Thoracic aorta (tissue), 2 donors: ENCODE results near the gene RND2. TPM values are rescaled to one million over a fixed set of nuclear protein-coding genes. Genes with fewer than 3 reads are reported as not detected.
"Not testable (repeated sequence)": the region's sequence is repeated elsewhere in the genome, so short reads cannot be mapped to it uniquely, and the experiment has no call there.

Experiments
- ATAC-seq: fragments of 150-250 bp; one replicate; pipeline ENCODE4 v1.8.0; 2017; ENCODE audit warnings: low read depth; ENCODE audit not compliant: insufficient number of reproducible peaks, low FRiP score
- DNase-seq: peaks from one replicate; pipeline ENCODE4 v3.0.0-alpha.2; 2020; ENCODE audit warnings: low spot score
- H3K27ac ChIP-seq, 2 donors: fragments of 200-600 bp; sonication (generic); 1 replicate in 1 of 2; 2 replicates in 1 of 2; pipeline ENCODE4 v1.5.1; 2016; ENCODE audit warnings: mild to moderate bottlenecking in 2 of 2, moderate library complexity in 2 of 2
- H3K27me3 ChIP-seq: fragments of 200-600 bp; sonication (generic); replicated peaks from 2 replicates; pipeline ENCODE4 v1.6.0; 2016; ENCODE audit warnings: mild to moderate bottlenecking; ENCODE audit not compliant: insufficient read depth
- H3K36me3 ChIP-seq: fragments of 200-600 bp; sonication (generic); one replicate; pipeline ENCODE4 v1.5.1; 2016
- H3K4me1 ChIP-seq, 2 donors: fragments of 200-600 bp; sonication (generic); 1 replicate in 1 of 2; 2 replicates in 1 of 2; pipeline versions ENCODE4 v1.5.1 to v1.6.0; 2016; ENCODE audit warnings: low read depth in 2 of 2, mild to moderate bottlenecking in 1 of 2; ENCODE audit not compliant: control insufficient read depth in 1 of 2
- H3K4me3 ChIP-seq: fragments of 200-600 bp; sonication (generic); 2 replicates; pipeline ENCODE4 v1.5.1; 2016; ENCODE audit warnings: mild to moderate bottlenecking
- H3K9me3 ChIP-seq: fragments of 200-600 bp; sonication (generic); 2 replicates; pipeline ENCODE4 v1.5.1; 2016
- total RNA-seq, 2 donors: library from RNA; depleted of rRNA; stranded (reverse); fragments of >200 nt; gene quantifications; one replicate each; pipeline versions ENCODE4 v1.1.0 to v1.2.3, GENCODE V29; 2016
- TF ChIP-seq, protein P1 (sequence below): fragments of 200-600 bp; sonication (generic); IDR thresholded peaks from one replicate; pipeline ENCODE4 v1.5.1; 2019; ENCODE audit warnings: antibody characterized with exemption

Gene RND2
- total RNA-seq, 2 donors from 2014 or later, result 0.81 to 2.4 TPM

DNA sequence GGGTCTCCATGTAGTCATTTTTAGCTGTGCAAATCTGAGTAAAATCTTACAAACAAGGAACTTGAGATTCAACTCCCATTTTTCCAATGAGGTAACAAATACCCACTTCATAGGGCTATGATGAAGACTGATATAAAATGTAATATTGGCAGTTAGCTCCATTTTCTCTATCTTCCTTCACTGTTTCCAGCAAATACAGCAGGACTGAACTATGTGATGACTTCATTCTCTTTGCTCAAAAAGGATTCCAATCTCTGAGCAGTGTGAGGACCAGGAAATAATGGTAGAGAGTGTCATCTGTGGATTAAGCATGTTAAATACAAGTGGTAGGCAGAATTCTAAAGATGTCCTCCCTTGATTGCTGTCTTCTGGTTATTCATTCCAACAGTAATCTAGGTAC, 18.3 kb downstream of the RND2 start:
- H3K9me3 ChIP-seq, result no peaks in the 10 kb centered on the region
- no peak overlapping the region for H3K4me3 ChIP-seq
- no peak overlapping the region for H3K27ac ChIP-seq
- ATAC-seq, result no peak
- TF ChIP-seq, protein P1, sequence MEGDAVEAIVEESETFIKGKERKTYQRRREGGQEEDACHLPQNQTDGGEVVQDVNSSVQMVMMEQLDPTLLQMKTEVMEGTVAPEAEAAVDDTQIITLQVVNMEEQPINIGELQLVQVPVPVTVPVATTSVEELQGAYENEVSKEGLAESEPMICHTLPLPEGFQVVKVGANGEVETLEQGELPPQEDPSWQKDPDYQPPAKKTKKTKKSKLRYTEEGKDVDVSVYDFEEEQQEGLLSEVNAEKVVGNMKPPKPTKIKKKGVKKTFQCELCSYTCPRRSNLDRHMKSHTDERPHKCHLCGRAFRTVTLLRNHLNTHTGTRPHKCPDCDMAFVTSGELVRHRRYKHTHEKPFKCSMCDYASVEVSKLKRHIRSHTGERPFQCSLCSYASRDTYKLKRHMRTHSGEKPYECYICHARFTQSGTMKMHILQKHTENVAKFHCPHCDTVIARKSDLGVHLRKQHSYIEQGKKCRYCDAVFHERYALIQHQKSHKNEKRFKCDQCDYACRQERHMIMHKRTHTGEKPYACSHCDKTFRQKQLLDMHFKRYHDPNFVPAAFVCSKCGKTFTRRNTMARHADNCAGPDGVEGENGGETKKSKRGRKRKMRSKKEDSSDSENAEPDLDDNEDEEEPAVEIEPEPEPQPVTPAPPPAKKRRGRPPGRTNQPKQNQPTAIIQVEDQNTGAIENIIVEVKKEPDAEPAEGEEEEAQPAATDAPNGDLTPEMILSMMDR, result no peak
- H3K36me3 ChIP-seq, result no peaks in the 10 kb centered on the region
- H3K27me3 ChIP-seq, result no peaks in the 10 kb centered on the region
- no peak for DNase-seq
- no peaks in the 10 kb centered on the region for H3K4me1 ChIP-seq

DNA sequence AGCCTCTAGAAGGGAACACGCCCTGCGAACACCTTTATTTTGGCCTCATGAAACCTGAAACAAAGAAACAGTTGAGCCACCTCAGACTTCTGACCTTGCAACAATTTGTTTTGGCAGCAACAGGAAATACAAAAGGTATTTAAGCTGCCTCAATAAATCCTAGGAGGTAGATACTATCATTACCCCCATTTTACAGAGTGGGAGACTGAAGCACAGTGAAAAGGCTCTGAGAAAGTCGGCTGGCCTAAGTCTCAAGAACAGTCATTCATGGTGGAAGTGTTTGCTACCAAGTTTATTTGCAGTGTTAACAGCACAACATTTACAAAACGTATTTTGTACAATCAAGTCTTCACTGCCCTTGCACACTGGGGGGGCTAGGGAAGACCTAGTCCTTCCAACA, 19.0 kb downstream of the RND2 start:
- H3K4me3 ChIP-seq, result no peak overlapping the region
- no peaks in the 10 kb centered on the region for H3K27me3 ChIP-seq
- H3K4me1 ChIP-seq, result no peaks in the 10 kb centered on the region
- no peaks in the 10 kb centered on the region for H3K36me3 ChIP-seq
- ATAC-seq, result no peak
- no peaks in the 10 kb centered on the region for H3K9me3 ChIP-seq
- TF ChIP-seq, protein P1, result no peak
- DNase-seq, result no peak
- no peak overlapping the region for H3K27ac ChIP-seq

DNA sequence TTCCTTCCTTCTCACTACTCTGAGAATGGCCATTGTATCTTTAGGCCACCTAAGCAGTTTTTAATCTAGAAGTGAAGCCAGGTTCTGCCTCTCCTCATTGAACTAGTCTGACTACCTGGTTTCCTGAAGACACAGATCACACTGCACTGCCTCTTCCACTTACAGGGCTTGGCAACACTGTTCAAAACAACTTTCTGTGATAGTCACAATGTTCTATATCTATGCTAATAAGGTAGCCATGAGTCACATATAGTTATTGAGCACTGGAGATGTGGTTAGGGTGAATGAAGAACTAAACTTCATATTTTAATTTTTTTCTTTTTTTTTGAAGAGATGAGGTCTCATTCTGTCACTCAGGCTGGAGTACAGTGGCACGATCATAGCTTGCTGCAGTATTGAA, 26.9 kb downstream of the RND2 start:
- ATAC-seq (no peak), DNase-seq (no peak)
- Histone ChIP-seq H3K9me3 (no peaks in the 10 kb centered on the region), H3K27me3 (no peaks in the 10 kb centered on the region), H3K36me3 (no peaks in the 10 kb centered on the region), H3K4me3 (no peak overlapping the region), H3K4me1 (no peaks in the 10 kb centered on the region), H3K27ac (no peak overlapping the region)
- TF ChIP-seq, protein P1, result no peak

DNA sequence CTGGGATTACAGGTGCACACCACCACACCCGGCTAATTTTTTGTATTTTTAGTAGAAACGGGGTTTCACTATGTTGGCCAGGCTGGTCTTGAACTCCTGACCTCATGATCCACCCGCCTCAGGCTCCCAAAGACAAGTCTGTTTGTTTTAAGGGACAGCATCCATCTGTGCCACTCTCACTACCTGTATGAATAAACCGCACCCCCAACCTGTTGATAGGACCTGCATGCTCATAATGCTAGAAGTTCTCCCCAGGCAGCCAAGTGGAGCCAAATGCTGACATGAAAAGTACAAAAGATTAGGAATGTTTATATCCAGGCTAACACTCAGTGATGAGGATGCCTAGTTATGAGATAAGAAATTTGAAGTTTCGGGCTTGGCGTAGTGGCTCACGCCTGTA, 28.0 kb downstream of the RND2 start:
- H3K27ac ChIP-seq, H3K36me3 ChIP-seq, DNase-seq, H3K9me3 ChIP-seq, H3K4me3 ChIP-seq, ATAC-seq, H3K4me1 ChIP-seq, H3K27me3 ChIP-seq: not testable (repeated sequence)

DNA sequence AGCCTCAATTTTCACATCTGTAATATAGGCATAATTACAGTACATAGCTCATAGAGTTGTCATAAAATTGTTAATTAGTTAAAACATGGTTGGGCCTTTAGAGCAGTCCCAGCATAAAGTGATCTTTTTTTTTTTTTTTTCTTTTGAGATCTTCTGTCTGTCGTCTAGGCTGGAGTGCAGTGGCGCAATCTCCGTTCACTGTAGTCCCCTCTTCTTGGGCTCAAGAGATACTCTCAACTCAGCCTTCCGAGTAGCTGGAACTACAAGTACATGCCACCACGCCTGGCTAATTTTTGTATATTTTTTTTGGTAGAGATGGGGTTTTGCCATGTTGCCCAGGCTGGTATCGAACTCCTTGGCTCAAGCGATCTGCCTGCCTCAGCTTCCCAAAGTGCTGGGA, 31.0 kb downstream of the RND2 start:
- TF ChIP-seq, protein P1, result no peak
- no peaks in the 10 kb centered on the region for H3K9me3 ChIP-seq
- ATAC-seq, result no peak
- H3K27me3 ChIP-seq, result no peaks in the 10 kb centered on the region
- DNase-seq, result no peak
- no peak overlapping the region for H3K27ac ChIP-seq
- no peaks in the 10 kb centered on the region for H3K4me1 ChIP-seq
- no peaks in the 10 kb centered on the region for H3K36me3 ChIP-seq
- H3K4me3 ChIP-seq, result no peak overlapping the region

DNA sequence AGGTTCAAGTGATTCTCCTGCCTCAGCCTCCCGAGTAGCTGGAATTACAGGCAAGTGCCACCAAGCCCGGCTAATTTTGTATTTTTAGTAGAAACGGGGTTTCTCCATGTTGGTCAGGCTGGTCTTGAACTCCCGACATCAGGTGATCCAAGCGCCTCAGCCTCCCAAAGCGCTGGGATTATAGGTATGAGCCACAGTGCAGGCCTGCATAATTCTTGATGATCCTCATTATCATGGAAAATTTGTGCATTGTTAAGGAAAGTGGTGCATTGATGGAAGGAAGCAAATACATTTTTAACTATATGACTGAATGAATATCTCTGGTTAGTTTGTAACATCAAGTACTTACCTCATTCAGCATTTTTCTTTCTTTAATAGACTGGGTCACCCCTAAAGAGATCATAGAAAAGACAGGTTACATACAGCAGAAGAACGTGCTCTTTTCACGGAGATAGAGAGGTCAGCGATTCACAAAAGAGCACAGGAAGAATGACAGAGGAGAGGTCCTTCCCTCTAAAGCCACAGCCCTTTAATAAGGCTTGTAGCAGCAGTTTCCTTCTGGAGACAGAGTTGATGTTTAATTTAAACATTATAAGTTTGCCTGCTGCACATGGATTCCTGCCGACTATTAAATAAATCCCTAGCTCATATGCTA, 38.1 kb downstream of the RND2 start:
- TF ChIP-seq, protein P1, result no peak
- no peaks in the 10 kb centered on the region for H3K9me3 ChIP-seq
- DNase-seq (no peak), ATAC-seq (no peak)
- no peak overlapping the region for H3K27ac ChIP-seq
- no peaks in the 10 kb centered on the region for H3K4me1 ChIP-seq
- H3K4me3 ChIP-seq, result no peak overlapping the region
- H3K27me3 ChIP-seq, result no peaks in the 10 kb centered on the region
- H3K36me3 ChIP-seq, result peaks cover 6% of the 10 kb centered on the region
